Breast epithelium (tissue), 4 donors: ENCODE results near the gene TMEM117. TPM values are rescaled to one million over a fixed set of nuclear protein-coding genes. Genes with fewer than 3 reads are reported as not detected.
"Not testable (repeated sequence)": the region's sequence is repeated elsewhere in the genome, so short reads cannot be mapped to it uniquely, and the experiment has no call there.

Source experiments
- DNase-seq, 2 donors: peaks; one replicate each; pipeline ENCODE4 v3.0.0-alpha.2; 2019; ENCODE audit warnings: low spot score in 2 of 2
- H3K27ac ChIP-seq, 2 donors: fragments of 200-600 bp; sonication (generic) in 1 of 2; one replicate each; pipeline ENCODE4 v1.5.1; 2016 to 2019; ENCODE audit warnings: mild to moderate bottlenecking in 1 of 2
- H3K27me3 ChIP-seq, 2 donors: fragments of 200-600 bp; sonication (generic) in 1 of 2; one replicate each; pipeline versions ENCODE4 v1.5.1 to v1.6.0; 2017 to 2019; ENCODE audit warnings: control low read depth in 1 of 2, mild to moderate bottlenecking in 1 of 2
- H3K36me3 ChIP-seq: fragments of 200-600 bp; one replicate; pipeline ENCODE4 v1.5.1; 2019
- H3K4me1 ChIP-seq, 2 donors: fragments of 200-600 bp; sonication (generic); one replicate each; pipeline ENCODE4 v1.5.1; 2016 to 2019; ENCODE audit warnings: control low read depth in 1 of 2
- H3K4me3 ChIP-seq, 3 donors: fragments of 200-600 bp; sonication (generic); 1 replicate in 2 of 3; 2 replicates in 1 of 3; pipeline ENCODE4 v1.5.1; 2016 to 2019; ENCODE audit warnings: mild to moderate bottlenecking in 3 of 3, moderate library complexity in 2 of 3
- H3K9me3 ChIP-seq, 2 donors: fragments of 200-600 bp; sonication (generic) in 1 of 2; one replicate each; pipeline ENCODE4 v1.5.1; 2016 to 2019; ENCODE audit warnings: control low read depth in 1 of 2
- CTCF ChIP-seq, 3 donors: fragments of 450-650 bp; IDR thresholded peaks; one replicate each; pipeline ENCODE4 v1.5.1; 2016 to 2017; ENCODE audit warnings: antibody characterized with exemption in 3 of 3, mild to moderate bottlenecking in 3 of 3, moderate library complexity in 3 of 3
- POLR2A ChIP-seq: fragments of 450-650 bp; IDR thresholded peaks from one replicate; pipeline ENCODE4 v1.6.1; 2016; ENCODE audit warnings: antibody characterized with exemption, mild to moderate bottlenecking, moderate library complexity
- POLR2AphosphoS5 ChIP-seq, 3 donors: sonication (generic); formaldehyde crosslinking; IDR thresholded peaks; one replicate each; pipeline ENCODE4 v1.6.1; 2017; ENCODE audit warnings: antibody characterized with exemption in 3 of 3
- intact Hi-C: fragments of 100-400 bp; cut with DNase I; formaldehyde crosslinking; loops from one replicate; pipeline ENCODE4 v1.15.1; 2023; ENCODE audit warnings: low total_unique reads
- total RNA-seq, 3 donors: library from RNA; depleted of rRNA; stranded (reverse); fragments of >200 nt; gene quantifications; one replicate each; pipeline ENCODE4 v1.1.0, GENCODE V29; 2016

TMEM117 gene
- total RNA-seq, 3 donors from 2014 or later, result 6.1 to 17.1 (median 7.2) TPM

GRCh38 chr12:44184499-44185206, 348.8 kb downstream of the TMEM117 start:
- Histone ChIP-seq H3K36me3 (no peaks in the 10 kb centered on the region), H3K4me3 (no peak overlapping the region), H3K27ac (no peak overlapping the region), H3K27me3 (no peaks in the 10 kb centered on the region), H3K4me1 (no peaks in the 10 kb centered on the region), H3K9me3 (no peaks in the 10 kb centered on the region)
- DNase-seq, result no peak
- intact Hi-C loops, result no loop called here
- TF ChIP-seq CTCF (IDR thresholded peaks at IDR 0.05) (no peak), POLR2A (no peak), POLR2AphosphoS5 (IDR thresholded peaks at IDR 0.05) (no peak)

- intact Hi-C loops, result no loop called here
- Histone ChIP-seq H3K4me3 (no peak overlapping the region), H3K36me3 (no peaks in the 10 kb centered on the region), H3K27ac (no peak overlapping the region), H3K4me1 (no peaks in the 10 kb centered on the region), H3K27me3 (no peaks in the 10 kb centered on the region), H3K9me3 (no peaks in the 10 kb centered on the region)
- no peak for TF ChIP-seq CTCF (IDR thresholded peaks at IDR 0.05)
- TF ChIP-seq POLR2AphosphoS5 (IDR thresholded peaks at IDR 0.05), result no peak
- TF ChIP-seq POLR2A, result no peak
- no peak for DNase-seq
These were observed 357.4 kb downstream of the TMEM117 start for GRCh38 chr12:44193281-44193680.

GRCh38 chr12:44195719-44196118, 359.8 kb downstream of the TMEM117 start:
- H3K27me3 ChIP-seq, H3K9me3 ChIP-seq, H3K4me1 ChIP-seq, H3K27ac ChIP-seq, H3K4me3 ChIP-seq, H3K36me3 ChIP-seq, DNase-seq, intact Hi-C loops: not testable (repeated sequence)

- Histone ChIP-seq H3K27ac (no peak overlapping the region), H3K4me1 (no peaks in the 10 kb centered on the region), H3K9me3 (peaks cover 0 to 13% of the 10 kb centered on the region in 2 donors), H3K27me3 (no peaks in the 10 kb centered on the region), H3K36me3 (no peaks in the 10 kb centered on the region), H3K4me3 (no peak overlapping the region)
- intact Hi-C loops, result no loop called here
- TF ChIP-seq POLR2AphosphoS5 (IDR thresholded peaks at IDR 0.05) (no peak), POLR2A (no peak), CTCF (IDR thresholded peaks at IDR 0.05) (no peak)
- no peak for DNase-seq
These were observed 370.2 kb downstream of the TMEM117 start for GRCh38 chr12:44206045-44206444.

- no peak for DNase-seq
- intact Hi-C loops, result no loop called here
- H3K4me3 ChIP-seq, result no peak overlapping the region
- TF ChIP-seq POLR2A, result no peak
- no peak for TF ChIP-seq POLR2AphosphoS5 (IDR thresholded peaks at IDR 0.05)
- no peak for TF ChIP-seq CTCF (IDR thresholded peaks at IDR 0.05)
- no peaks in the 10 kb centered on the region for H3K36me3 ChIP-seq
- H3K4me1 ChIP-seq, result no peaks in the 10 kb centered on the region
- H3K9me3 ChIP-seq, result no peaks in the 10 kb centered on the region
- H3K27me3 ChIP-seq, result no peaks in the 10 kb centered on the region
- H3K27ac ChIP-seq, result no peak overlapping the region
These were observed 381.4 kb downstream of the TMEM117 start for GRCh38 chr12:44217146-44217883.
